HepG2 (cell line): ENCODE data around the gene CCDC117. TPM values are rescaled to one million over a fixed set of nuclear protein-coding genes. Genes with fewer than 3 reads are reported as not detected.
A peak's percentile ranks its signal among the peaks of the same experiment; 100 is the strongest.

Source experiments
- ATF7 ChIP-seq, 2 experiments: fragments of 450-650 bp in 1 of 2; sonication (generic) in 1 of 2; formaldehyde crosslinking in 1 of 2; IDR thresholded peaks; 2 replicates each; pipeline versions ENCODE4 v1.4.0 to v1.6.1; 2016 to 2020; ENCODE audit warnings: antibody characterized with exemption in 1 of 2, mild to moderate bottlenecking in 1 of 2, missing genetic modification reagents in 1 of 2
- CEBPG ChIP-seq: IDR thresholded peaks from 2 replicates; pipeline ENCODE4 v1.6.1; 2016
- CERS6 ChIP-seq: sonication (generic); formaldehyde crosslinking; IDR thresholded peaks from 2 replicates; pipeline ENCODE4 v1.5.0; 2020; ENCODE audit warnings: missing genetic modification reagents
- FOXC1 ChIP-seq: sonication (generic); formaldehyde crosslinking; IDR thresholded peaks from 2 replicates; pipeline ENCODE4 v1.8.0; 2022; ENCODE audit warnings: mild to moderate bottlenecking, missing genetic modification reagents, borderline replicate concordance
- FOXJ3 ChIP-seq: sonication (generic); formaldehyde crosslinking; IDR thresholded peaks from 2 replicates; pipeline ENCODE4 v1.4.0; 2020; ENCODE audit warnings: missing genetic modification reagents, mild to moderate bottlenecking, borderline replicate concordance
- IRF2 ChIP-seq: IDR thresholded peaks from 2 replicates; pipeline ENCODE4 v1.6.1; 2018; ENCODE audit warnings: missing genetic modification reagents, missing compliant biosample characterization
- NBN ChIP-seq: fragments of 450-650 bp; conservative IDR thresholded peaks from 2 replicates; pipeline ENCODE4 v1.6.1; 2017
- POLR2A ChIP-seq, 2 experiments: IDR thresholded peaks; 2 replicates each; pipeline ENCODE4 v1.6.1; 2011; ENCODE audit warnings: low read depth in 2 of 2, low read length in 2 of 2, mild to moderate bottlenecking in 1 of 2, moderate library complexity in 1 of 2; ENCODE audit not compliant: insufficient read depth in 1 of 2
- TBX2 ChIP-seq: sonication (generic); formaldehyde crosslinking; IDR thresholded peaks from 2 replicates; pipeline ENCODE4 v1.5.0; 2020; ENCODE audit warnings: missing genetic modification reagents, mild to moderate bottlenecking, borderline replicate concordance
- TRIM22 ChIP-seq: fragments of 450-650 bp; IDR thresholded peaks from 2 replicates; pipeline ENCODE4 v1.6.1; 2017
- ZMYM3 ChIP-seq: sonication (generic); formaldehyde crosslinking; IDR thresholded peaks from 2 replicates; pipeline ENCODE4 v1.5.1; 2020; ENCODE audit warnings: mild to moderate bottlenecking, missing genetic modification reagents
- ZNF430 ChIP-seq: sonication (generic); formaldehyde crosslinking; IDR thresholded peaks from 2 replicates; pipeline ENCODE4 v1.9.0; 2021; ENCODE audit warnings: mild to moderate bottlenecking, missing genetic modification reagents
- ZNF614 ChIP-seq: IDR thresholded peaks from 2 replicates; pipeline ENCODE4 v1.6.1; 2018; ENCODE audit warnings: missing biosample characterization, missing genetic modification reagents, inconsistent platforms, borderline replicate concordance
- ZNF7 ChIP-seq: IDR thresholded peaks from 2 replicates; pipeline ENCODE4 v1.6.1; 2016; ENCODE audit warnings: missing biosample characterization, missing genetic modification reagents
- ZNF720 ChIP-seq: sonication (generic); formaldehyde crosslinking; IDR thresholded peaks from 2 replicates; pipeline ENCODE4 v1.4.0; 2020; ENCODE audit warnings: missing genetic modification reagents
- ZNF766 ChIP-seq: sonication (generic); formaldehyde crosslinking; IDR thresholded peaks from 2 replicates; pipeline ENCODE4 v1.5.0; 2020; ENCODE audit warnings: missing genetic modification reagents, borderline replicate concordance
- polyA plus RNA-seq, 8 experiments: library from polyadenylated mRNA; depleted of rRNA in 3 of 8; stranded (reverse) in 7 of 8; unstranded in 1 of 8; fragments of >200 nt; fragmentation: Illumina TruSeq in 4 of 8; extraction: Trizol in 4 of 8; gene quantifications; 2 replicates each; pipeline versions ENCODE4 v1.2.1 to v1.2.3, GENCODE V29; 2011 to 2016; ENCODE audit warnings: low read depth in 4 of 8, missing spikeins in 1 of 8, mixed read lengths in 1 of 8; ENCODE audit not compliant: insufficient read depth in 1 of 8
- total RNA-seq, 5 experiments: library from RNA; depleted of rRNA; stranded (reverse); fragments of >200 nt; fragmentation: Illumina TruSeq; extraction: Trizol; gene quantifications; 2 replicates each; pipeline ENCODE4 v1.2.3, GENCODE V29; 2016; ENCODE audit warnings: low read depth in 1 of 5
- TF ChIP-seq, protein P1 (sequence below): sonication (generic); formaldehyde crosslinking; conservative IDR thresholded peaks from 2 replicates; pipeline ENCODE4 v1.8.0; 2022; ENCODE audit warnings: low read depth, missing genetic modification reagents
- TF ChIP-seq, protein P2 (sequence below): sonication (generic); formaldehyde crosslinking; IDR thresholded peaks from 2 replicates; pipeline ENCODE4 v1.5.0; 2020; ENCODE audit warnings: mild to moderate bottlenecking, missing genetic modification reagents, borderline replicate concordance

The CCDC117 gene
- total and polyA plus RNA-seq, 2 of the 13 experiments (the other 11 are each of a cell fraction or from before 2014, with no cell fraction given): 12.6 to 34.2 TPM

DNA sequence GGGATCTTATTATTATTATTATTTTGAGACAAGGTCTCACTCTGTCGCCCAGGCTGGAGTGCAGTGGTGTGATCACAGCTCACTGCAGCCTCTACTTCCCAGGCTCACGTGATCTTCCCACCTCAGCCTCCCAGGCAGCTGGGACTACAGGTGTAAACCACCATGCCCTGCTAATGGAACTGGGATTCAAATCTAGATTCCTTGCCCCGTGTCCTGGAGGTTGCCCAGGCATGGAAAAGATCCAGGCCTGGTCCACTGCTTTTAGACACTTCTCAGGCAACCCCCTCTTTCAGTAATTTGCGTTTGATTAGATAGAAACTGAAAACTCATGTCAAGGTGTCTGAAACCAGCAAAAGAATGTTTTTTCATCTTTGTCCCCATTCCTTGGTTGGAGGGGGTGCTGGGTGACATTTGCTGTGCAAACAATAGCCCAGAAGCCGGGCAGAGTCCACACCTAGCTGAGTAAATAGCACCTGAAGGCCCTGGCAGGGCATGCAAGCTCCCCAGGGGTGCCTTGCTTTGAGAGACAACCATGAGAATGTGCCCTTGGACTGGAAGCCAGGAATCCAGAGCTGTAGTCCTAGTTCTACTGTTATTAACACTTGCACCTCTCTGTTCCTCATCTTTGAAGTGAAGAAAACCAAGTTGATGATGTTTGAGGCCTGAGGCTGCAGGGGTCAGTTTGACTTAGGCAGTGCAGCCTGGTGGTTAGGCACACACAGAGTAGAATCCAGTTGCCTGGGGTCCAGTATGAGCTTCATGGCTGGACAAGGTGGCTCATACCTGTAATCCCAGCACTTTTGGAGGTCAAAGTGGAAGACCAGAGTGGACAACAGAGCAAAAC lies 47.0 kb downstream of the CCDC117 start (continued):
- TF ChIP-seq FOXJ3 (CRISPR knock-in tag): no peak; the same call in 1 of the 2 replicates
- peak; percentile 93 for TF ChIP-seq ZMYM3 (CRISPR knock-in tag)
- TF ChIP-seq TBX2 (CRISPR knock-in tag): peak; percentile 85
- peak; percentile 66 for TF ChIP-seq CEBPG
- no peak for TF ChIP-seq CERS6 (CRISPR knock-in tag)
- TF ChIP-seq ZNF7: peak; percentile 97
- no peak for TF ChIP-seq ZNF720 (CRISPR knock-in tag)
- no peak for TF ChIP-seq ATF7 (IDR thresholded peaks at IDR 0.05)
- TF ChIP-seq ATF7 (CRISPR knock-in tag; IDR thresholded peaks at IDR 0.05): peak; percentile 65; the same call in 1 of the 2 replicates
- TF ChIP-seq POLR2A (IDR thresholded peaks at IDR 0.05; ENCODE audit: insufficient read depth in 1 of 2, low read depth in 2 of 2, low read length in 2 of 2): no peak; a peak in 1 of 4 replicates
- TF ChIP-seq, protein P1, sequence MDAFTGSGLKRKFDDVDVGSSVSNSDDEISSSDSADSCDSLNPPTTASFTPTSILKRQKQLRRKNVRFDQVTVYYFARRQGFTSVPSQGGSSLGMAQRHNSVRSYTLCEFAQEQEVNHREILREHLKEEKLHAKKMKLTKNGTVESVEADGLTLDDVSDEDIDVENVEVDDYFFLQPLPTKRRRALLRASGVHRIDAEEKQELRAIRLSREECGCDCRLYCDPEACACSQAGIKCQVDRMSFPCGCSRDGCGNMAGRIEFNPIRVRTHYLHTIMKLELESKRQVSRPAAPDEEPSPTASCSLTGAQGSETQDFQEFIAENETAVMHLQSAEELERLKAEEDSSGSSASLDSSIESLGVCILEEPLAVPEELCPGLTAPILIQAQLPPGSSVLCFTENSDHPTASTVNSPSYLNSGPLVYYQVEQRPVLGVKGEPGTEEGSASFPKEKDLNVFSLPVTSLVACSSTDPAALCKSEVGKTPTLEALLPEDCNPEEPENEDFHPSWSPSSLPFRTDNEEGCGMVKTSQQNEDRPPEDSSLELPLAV (CRISPR knock-in tag): no peak
- no peak for TF ChIP-seq ZNF766
- TF ChIP-seq ZNF614 (CRISPR knock-in tag): peak; percentile 64; the same call in 1 of the 2 replicates
- TF ChIP-seq TRIM22: no peak
- no peak for TF ChIP-seq FOXC1 (CRISPR knock-in tag)
- TF ChIP-seq NBN: no peak
- peak; percentile 64; the same call in 1 of the 2 replicates for TF ChIP-seq ZNF430 (CRISPR knock-in tag)
- TF ChIP-seq, protein P2, sequence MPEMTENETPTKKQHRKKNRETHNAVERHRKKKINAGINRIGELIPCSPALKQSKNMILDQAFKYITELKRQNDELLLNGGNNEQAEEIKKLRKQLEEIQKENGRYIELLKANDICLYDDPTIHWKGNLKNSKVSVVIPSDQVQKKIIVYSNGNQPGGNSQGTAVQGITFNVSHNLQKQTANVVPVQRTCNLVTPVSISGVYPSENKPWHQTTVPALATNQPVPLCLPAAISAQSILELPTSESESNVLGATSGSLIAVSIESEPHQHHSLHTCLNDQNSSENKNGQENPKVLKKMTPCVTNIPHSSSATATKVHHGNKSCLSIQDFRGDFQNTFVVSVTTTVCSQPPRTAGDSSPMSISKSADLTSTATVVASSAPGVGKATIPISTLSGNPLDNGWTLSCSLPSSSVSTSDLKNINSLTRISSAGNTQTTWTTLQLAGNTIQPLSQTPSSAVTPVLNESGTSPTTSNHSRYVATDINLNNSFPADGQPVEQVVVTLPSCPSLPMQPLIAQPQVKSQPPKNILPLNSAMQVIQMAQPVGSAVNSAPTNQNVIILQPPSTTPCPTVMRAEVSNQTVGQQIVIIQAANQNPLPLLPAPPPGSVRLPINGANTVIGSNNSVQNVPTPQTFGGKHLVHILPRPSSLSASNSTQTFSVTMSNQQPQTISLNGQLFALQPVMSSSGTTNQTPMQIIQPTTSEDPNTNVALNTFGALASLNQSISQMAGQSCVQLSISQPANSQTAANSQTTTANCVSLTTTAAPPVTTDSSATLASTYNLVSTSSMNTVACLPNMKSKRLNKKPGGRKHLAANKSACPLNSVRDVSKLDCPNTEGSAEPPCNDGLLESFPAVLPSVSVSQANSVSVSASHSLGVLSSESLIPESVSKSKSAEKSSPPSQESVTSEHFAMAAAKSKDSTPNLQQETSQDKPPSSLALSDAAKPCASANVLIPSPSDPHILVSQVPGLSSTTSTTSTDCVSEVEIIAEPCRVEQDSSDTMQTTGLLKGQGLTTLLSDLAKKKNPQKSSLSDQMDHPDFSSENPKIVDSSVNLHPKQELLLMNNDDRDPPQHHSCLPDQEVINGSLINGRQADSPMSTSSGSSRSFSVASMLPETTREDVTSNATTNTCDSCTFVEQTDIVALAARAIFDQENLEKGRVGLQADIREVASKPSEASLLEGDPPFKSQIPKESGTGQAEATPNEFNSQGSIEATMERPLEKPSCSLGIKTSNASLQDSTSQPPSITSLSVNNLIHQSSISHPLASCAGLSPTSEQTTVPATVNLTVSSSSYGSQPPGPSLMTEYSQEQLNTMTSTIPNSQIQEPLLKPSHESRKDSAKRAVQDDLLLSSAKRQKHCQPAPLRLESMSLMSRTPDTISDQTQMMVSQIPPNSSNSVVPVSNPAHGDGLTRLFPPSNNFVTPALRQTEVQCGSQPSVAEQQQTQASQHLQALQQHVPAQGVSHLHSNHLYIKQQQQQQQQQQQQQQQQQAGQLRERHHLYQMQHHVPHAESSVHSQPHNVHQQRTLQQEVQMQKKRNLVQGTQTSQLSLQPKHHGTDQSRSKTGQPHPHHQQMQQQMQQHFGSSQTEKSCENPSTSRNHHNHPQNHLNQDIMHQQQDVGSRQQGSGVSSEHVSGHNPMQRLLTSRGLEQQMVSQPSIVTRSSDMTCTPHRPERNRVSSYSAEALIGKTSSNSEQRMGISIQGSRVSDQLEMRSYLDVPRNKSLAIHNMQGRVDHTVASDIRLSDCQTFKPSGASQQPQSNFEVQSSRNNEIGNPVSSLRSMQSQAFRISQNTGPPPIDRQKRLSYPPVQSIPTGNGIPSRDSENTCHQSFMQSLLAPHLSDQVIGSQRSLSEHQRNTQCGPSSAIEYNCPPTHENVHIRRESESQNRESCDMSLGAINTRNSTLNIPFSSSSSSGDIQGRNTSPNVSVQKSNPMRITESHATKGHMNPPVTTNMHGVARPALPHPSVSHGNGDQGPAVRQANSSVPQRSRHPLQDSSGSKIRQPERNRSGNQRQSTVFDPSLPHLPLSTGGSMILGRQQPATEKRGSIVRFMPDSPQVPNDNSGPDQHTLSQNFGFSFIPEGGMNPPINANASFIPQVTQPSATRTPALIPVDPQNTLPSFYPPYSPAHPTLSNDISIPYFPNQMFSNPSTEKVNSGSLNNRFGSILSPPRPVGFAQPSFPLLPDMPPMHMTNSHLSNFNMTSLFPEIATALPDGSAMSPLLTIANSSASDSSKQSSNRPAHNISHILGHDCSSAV (CRISPR knock-in tag): no peak
- TF ChIP-seq IRF2: peak; percentile 64
